GM19372 (cell line): ENCODE data around the gene RFX2.
"Not testable (repeated sequence)": the region's sequence is repeated elsewhere in the genome, so short reads cannot be mapped to it uniquely, and the experiment has no call there.

Experiments used
- ATAC-seq: cut with Tn5 transposase; IDR thresholded peaks from one replicate; pipeline ENCODE4 v1.9.1; 2021; ENCODE audit warnings: mild to moderate bottlenecking, low read depth, moderate library complexity; ENCODE audit not compliant: unreplicated experiment

RFX2 gene

DNA sequence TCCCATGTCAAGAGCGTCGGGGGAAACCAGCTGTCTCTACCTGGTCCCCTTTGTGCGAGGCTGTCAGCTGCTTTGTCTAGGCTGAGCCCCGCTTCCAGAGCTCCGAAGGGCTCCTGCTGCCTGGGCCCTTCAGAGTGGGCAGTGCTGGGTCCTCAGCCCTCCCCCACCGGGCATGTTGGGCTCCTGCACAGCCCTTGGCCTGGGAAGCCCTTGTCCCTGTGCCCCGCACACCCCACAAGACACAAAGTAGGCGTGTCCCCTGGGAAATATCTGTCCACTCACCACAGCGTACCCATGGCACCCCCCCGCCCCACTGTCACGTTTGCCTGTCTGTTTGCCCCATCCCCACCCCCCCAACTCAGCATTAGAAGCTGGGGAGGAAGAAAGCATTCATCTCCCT is 92.7 kb downstream of the RFX2 start:
- ATAC-seq, result no peak

DNA sequence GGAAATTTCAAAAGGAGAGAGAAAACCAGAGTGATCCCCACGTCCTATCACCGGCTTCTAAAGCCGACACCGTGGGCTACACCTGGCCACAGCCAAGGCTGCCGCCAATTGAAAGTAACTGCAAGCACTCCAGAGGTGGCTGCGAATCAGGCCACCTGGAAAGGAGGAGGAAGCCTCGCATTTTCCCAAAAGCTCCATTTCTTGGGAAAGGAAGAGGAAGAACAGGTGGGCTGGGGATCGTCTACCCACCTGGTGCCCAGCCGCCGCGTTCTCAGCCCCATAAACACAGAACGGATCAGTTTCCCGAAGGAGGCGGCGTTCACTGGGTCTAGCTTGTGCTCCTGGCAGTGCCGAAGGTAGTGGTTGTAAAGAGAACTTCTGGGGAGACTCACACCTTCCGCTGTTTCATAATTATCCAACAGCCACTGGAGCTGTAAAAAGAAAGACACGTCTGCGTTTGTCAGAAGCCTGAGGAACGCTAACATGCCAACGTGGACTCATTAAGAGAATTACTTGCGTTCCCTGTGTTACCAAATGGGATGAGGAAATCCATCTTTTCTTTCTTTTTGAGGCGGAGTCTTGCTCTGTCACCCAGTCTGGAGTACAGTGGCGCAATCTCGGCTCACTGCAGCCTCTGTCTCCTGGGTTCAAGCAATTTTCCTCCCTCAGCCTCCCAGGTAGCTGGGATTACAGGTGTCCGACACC is 94.3 kb downstream of the RFX2 start:
- no peak for ATAC-seq

DNA sequence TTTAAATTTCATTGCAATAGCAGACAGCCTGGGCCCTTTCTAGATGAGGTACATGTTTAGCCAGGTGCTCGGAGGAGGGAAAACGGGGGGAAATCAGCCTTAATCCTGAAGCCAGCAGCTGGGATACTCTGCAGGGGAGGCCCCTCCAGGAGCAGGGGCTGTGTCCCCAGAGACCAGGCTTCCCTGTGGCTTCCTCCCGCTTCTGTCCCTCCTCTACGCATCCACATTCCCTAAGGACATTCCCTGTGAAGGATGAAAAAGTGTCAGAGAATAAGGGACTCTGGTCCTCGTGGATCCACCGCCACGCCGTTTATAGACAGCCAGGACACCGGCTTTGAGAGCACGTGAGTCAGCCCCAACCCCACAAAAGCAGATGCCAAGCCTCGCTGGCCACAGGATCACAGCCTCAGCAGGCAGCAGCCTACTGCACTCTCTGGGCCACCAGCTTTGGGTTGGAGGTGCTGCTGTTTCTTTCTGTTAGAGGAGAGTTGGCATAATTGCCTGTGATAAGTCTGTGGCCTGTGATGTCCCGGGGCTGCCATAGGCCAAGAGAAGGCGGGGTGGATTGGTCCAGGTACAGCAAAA is 95.7 kb downstream of the RFX2 start:
- no peak for ATAC-seq

DNA sequence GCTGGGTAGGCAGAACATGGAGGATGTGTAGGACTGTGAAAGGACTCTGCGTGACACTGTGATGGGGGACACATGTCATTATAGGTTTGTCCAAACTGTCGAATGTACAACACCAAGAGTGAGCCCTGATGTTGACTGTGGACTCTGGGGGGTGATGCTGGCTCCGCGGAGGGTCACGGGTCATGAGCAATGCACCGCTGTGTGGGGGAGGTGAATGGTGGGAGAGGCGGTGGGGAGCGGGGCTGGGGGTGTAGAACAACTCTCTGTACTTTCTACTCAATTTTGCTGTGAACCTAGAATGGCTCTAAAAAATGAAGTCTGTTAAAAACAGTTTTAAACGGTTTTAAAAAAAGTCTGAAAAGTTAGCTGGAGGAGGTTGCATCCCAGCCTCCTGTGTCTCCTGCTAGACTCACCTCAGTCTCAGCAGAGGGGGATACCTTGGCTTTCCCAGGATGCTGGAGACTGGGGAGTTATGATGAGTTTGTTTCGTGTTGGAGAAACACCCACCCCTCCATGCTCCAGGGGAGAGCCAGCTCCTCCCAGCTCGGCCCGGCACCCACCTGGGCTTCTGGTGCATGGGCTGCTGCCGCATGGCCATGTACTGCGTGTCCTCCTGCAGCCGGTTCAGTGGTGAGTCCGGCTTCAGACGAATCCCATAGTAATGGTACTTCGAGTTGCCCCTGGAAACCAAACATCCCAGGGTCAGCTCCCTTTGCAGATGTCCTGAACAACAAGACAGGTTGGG is 97.7 kb downstream of the RFX2 start:
- ATAC-seq, result no peak

DNA sequence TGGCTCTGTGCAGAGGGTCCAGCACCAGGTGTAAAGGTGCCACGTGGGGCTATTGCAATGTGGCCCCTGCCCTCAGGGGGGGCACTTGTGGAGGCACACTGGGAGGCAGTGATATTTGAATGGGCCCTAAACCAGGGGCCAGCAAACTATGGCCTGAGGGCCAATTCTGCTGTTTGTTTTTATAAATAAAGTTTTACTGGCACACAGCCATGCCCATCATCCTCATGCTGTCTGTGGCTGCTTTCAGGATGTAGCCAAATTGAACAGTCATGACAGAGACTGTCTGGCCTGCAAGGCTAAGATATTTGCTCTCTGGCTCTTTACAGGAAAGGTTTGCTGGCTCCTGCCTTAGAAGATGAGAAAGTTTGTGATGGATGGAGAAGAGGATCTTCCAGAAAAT is 98.5 kb downstream of the RFX2 start:
- ATAC-seq, result no peak

DNA sequence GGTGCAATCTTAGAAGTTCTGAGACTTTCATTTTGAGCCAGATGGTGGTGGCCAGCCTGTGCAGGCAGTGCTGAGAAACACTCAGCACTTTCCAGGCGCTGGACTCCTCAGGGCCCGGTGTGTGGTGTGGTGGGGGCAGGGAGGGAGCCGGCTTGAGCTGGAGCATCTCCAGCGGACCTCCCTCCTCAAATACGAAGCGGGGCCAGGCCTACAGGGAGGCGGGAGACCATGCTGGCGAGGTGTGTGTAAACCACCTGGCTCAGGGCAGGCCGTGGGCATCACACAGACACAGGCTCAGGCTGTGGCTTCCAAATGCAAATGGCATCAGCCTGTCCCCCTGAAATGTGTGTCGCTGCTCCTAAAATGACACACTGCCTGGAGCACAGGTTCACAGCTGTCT is 99.1 kb downstream of the RFX2 start:
- ATAC-seq, result no peak

DNA sequence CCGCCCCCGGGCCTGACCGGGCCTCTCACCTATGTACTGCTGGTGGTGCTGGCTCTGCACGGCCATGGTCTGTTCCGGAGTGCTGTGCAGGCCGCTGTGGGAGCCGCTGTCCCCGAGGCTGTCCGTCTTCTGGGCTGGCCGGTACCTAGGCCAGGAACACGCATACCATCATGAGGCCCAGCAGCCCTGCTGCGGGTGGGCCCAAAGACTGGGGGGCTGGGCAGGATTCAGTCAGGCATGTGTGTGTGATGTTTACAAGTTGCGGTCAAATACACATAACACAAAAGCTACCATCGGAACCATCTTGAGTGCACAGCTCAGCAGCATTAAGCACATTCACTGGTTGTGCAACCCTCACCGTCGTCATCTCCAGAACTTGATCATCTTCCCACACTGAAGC is 100.2 kb downstream of the RFX2 start:
- no peak for ATAC-seq

DNA sequence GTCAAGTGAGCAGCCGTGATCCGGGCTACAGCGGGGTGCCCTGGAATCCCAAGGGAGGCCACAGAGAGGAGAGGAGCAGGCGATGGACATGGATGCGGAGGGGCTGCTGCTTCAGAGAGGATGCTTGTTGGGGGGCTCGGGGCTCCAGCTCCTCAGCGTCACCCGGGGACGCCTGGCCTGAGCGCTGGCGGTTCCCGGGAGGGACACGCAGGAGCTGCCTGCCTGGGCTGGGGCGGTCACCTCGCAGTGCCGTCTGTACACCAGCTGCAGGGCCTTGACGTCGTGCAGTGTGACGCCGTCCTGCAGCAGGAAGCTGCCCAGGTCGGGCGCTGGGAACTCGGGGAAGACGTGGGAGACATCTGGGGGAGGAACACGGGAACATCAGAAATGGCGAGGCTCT is 102.4 kb downstream of the RFX2 start:
- ATAC-seq, result no peak

DNA sequence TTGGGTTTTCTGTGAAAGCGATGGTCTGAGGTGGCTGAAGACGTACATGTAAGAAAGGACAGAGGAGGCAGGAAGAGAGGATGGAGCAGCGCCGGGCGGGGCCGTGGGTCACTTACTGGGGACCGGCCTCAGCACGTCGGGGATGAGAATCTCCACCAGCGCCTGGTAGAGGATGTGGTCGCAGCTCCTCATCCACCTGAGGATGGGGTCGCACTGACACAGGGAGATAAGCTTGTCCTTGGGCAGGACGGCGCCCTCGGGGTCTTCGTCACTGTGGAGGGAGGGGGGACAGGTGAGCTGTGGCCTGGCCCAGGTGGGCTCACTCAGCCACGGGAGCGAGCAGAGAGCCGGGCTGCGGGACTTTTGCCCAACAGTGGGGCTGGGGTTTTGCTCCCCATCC is 103.4 kb downstream of the RFX2 start:
- ATAC-seq, result no peak

DNA sequence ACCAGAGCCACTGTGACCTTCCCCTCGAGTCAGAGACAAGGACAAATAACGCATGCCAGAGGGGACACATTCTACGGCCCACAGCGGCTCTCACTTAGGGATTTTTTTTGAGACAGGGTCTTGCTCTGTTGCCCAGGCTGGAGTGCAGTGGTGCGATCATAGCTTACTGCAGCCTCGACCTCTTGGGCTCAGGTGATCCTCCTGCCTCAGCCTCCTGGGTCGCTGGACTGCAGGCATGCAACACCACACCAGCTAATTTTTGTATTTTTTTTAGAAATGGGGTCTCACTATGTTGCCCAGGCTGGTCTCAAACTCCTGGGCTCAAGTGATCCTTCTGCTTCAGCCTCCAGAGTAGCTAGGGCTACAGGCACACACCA is 104.2 kb downstream of the RFX2 start:
- ATAC-seq, result not testable (repeated sequence)

DNA sequence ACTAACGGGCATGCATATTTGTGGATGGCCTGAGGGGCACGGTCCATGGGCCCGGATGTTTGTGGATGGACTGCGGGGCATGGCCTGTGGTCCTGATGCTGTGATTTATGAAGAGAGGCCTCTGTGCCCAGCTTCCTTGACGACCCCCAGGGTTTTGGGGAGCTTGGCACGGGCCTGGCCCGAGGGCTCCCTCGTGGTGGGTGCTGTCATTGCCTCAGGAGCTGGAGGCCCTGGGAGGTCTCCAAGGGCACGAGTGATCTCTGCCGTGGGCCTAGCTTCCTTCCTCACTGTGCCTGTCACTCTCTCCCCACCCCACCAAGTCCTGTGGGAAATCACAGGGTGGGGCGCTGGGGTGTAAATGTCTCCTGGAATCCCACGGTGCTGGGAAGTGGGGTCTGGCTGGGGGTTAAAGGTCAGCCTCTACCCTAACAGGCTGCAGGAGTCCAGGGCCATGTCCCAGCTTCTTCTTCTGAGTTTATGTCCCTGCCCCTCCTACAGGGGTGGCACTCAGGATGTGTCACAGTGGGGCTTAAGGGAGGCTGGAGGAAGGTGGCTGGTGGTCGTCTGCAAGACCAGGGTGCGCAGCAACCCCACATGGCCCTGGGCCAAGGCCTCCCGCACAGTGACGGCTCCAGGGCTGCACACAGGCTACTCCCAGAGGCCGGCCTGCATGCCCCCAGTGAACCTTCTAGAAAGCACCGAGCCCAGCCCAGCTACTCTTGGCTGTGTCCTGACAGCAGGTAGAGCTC is 104.8 kb downstream of the RFX2 start:
- no peak for ATAC-seq

DNA sequence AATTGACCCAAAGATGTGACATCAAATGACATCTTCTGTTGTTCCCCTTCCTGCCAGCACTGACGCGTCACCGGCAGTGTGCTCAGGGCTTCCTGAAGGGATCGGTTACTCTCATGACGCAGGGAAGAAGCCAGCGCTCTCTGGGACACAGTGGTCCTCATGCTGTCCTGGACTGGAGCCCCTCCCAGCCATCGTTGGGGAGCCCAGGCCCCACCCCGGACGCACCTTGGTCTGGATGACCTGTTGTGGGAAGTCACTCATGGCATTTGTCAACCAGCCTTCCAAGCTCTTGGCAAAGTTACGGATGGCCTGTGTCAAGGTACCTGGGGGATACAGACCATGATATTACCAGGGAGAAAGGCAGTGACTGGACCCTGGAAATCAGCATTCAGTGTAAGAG is 106.3 kb downstream of the RFX2 start:
- no peak for ATAC-seq

DNA sequence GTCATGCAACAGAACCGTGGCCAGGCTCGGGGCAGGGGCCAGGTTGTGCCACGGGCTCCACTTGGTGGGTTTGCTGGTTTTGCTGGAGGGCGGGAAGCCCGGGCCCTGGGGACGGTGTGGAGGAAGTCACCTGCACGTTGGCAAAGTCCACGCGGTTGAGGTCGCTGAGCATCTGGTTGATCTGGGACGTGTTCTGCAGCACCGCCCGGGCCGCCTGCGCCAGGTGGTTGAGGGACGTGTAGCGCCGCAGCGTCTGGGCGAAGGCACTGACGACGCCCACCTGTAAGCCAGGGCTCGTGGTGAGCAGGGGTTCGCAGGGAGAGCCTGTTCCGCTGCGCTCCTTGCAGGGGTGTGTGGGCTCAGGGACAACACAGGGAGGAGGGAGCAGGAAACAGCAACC is 107.7 kb downstream of the RFX2 start:
- ATAC-seq, result no peak

DNA sequence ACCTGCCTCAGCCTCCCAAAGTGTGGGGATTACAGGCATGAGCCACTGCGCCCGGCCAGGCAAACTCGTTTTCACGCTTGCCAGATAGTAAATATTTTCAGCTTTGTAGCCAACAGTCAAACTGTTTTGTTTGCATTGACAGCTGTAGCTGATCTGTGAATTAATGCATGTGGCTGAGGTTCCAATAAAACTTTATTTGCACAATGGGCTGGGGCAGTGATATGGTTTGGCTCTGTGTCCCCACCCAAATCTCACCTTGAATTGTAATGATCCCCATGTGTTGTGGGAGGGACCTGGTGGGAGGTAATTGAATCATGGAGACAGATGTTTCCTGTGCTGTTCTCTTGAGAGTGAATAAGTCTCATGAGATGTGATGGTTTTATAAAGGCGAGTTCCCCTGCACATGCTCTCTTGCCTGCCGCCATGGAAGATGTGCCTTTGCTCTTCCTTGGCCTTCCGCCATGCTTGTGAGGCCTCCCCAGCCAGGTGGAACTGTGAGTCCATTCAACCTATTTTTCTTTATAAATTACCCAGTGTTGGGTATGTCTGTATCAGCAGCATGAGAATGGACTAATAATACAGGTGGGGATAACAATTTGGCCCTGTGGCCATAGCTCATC is 110.0 kb downstream of the RFX2 start:
- ATAC-seq, result no peak

DNA sequence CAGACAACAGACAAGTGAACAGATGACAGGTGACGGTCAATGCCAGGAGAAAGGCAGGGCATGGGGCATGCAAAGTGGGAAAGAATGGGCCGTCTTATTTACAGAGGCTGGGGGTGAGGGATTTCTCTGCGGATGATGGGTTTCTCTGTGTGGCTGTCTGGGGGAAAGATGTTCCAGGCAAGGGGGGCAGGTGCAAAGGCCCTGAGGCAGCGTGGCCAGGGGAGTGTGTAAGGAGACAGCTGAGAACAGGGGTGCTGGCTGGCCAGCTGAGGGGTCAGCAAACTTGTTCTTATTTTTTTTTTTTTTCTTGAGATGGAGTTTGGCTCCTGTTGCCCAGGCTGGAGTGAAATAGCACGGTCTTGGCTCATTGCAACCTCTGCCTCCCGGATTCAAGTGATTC is 110.6 kb downstream of the RFX2 start:
- ATAC-seq, result no peak

DNA sequence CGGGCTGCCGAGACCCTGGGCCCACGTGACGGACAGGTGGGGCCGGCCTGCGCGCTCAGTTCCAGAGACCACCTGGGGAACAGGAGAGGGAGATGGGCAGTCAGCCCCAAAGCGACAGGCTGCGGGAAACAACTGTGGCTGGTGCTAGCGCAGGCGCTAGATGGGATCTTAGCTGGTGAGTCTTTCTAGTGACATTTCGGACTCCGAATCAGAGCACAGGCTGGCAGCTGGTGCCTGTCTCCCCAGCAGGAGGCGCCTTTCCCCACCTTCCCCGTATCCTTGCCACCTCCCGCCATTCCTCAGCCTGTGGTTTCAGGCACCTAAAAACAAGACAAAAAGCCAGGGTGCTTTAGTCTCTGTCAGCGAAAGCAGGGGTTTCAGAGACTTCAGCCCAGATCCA is 112.9 kb downstream of the RFX2 start:
- no peak for ATAC-seq

DNA sequence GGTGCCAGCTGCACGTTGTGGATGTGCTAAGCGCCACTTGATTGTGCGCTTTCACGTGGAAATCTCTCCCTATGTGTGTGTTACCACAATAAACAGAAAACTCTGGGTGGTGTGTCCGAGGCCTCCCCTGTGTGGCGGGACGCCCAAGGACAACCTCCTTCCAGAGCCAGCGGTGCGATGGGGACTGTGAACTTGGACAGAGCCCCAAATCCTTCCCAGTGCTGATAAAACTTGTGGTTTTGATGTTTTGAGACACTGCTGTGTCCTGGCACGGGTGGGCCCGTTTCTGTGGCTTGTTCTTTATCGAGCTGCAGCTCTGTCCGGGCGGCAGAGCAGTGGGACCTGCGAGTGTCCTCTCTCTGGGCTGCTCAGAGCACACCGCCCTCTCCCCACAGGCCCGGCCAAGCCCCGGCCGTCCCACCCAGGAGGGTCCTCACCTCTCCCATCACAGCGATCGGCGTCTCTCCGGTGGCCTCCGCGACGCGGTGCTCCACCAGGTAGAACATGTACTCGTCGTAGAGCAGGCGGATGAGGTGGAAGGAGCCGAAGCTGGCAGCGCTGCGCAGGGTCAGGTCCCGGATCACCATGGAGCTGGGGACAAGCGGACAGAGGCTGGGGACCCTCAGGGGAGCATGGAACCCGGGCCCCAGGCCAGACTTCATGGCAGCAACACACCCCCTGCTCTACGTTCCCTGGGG is 113.5 kb downstream of the RFX2 start:
- ATAC-seq, result no peak

DNA sequence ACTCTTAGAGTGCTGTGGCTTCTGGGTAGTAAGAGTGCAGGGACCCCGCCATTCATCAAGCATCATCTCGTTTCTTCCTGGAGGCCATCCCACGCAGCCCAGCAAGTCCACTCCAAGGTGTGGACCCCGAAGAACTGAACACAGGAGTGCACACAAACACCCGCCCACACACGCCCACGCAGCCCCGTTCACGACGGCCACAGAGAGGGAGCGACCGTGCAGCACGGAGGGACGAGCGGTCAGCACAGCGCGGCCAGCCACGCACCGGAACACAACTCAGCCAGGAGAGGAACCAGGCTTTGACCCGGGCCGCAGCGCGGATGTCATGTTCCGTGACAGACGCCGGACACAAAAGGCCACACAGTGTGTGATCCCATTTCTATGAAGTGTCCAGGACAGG is 114.2 kb downstream of the RFX2 start:
- no peak for ATAC-seq

DNA sequence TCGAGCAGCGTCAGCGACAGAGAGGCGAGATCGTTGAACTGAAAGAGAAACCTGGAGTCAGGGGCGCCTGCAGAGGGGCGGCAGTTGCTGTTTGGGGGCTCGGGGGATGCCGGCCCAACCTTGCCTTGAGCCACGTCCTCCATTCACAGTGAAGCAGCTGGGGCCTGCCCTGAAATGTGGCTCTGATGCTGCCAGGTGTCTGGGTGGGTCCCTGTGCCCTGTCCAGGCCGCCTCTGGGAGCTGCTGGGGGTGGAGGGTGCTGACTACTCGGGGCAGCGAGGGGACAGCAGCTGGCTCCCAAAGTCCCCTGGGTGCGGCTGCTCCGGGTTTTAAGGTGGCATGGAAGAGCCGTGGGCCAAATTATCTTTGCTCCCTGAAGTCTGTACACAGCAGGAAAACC is 114.7 kb downstream of the RFX2 start:
- ATAC-seq, result no peak

DNA sequence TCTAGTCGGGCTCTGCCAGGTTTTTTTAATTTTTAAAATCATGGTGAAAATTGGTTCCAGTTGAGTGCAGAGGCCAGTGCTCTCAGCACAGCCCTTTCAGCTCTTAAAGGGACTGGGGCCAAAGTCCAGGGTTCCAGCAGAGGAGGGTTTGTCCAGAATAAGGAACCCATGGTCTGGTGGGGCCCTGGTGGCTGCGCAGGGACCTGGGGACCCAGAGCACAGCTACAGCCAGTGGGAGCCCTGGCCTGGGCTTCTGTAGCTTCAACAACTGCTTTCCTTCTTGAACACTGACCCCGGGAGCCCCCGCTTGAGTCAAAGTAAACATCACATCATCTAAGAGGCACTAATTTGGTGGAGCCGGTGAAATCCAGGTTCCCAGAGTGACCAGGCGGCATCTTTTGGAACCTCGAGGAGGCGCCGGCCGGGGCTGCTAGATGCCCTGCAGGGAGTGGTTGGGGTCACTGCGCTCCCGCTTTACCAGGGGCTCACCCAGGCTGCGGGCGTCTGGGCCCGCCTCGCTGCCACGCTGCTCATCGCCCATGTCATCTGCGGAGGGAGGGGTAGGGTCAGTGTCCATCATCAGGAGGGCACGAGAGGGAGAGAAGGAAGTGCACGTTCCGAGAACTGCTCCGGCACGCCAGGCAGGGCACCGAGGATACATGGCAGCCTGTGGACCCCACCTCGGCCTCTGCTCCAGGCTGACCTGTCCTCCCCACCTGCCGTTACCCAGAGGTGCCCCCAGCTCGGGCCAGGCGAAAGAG is 115.7 kb downstream of the RFX2 start:
- ATAC-seq, result no peak
